Cardiac fibroblast (primary cell): ENCODE measurements around the gene COA1.

ENCODE experiments used
- DNase-seq, 2 donors: peaks; one replicate each; pipeline versions ENCODE4 v3.0.0 to v3.0.0-alpha.2; 2010; ENCODE audit warnings: low read depth in 2 of 2
- H3K4me3 ChIP-seq, 2 donors: replicated peaks in 1 of 2; 1 replicate in 1 of 2; 2 replicates in 1 of 2; pipeline ENCODE4 v1.5.1; 2011; ENCODE audit warnings: low read depth in 2 of 2, low read length in 2 of 2, mild to moderate bottlenecking in 2 of 2, moderate library complexity in 1 of 2
- TF ChIP-seq, protein P1 (sequence below): IDR thresholded peaks from one replicate; pipeline ENCODE4 v1.5.1; 2011; ENCODE audit warnings: low read depth, mild to moderate bottlenecking, low read length, inconsistent platforms

The COA1 gene

DNA sequence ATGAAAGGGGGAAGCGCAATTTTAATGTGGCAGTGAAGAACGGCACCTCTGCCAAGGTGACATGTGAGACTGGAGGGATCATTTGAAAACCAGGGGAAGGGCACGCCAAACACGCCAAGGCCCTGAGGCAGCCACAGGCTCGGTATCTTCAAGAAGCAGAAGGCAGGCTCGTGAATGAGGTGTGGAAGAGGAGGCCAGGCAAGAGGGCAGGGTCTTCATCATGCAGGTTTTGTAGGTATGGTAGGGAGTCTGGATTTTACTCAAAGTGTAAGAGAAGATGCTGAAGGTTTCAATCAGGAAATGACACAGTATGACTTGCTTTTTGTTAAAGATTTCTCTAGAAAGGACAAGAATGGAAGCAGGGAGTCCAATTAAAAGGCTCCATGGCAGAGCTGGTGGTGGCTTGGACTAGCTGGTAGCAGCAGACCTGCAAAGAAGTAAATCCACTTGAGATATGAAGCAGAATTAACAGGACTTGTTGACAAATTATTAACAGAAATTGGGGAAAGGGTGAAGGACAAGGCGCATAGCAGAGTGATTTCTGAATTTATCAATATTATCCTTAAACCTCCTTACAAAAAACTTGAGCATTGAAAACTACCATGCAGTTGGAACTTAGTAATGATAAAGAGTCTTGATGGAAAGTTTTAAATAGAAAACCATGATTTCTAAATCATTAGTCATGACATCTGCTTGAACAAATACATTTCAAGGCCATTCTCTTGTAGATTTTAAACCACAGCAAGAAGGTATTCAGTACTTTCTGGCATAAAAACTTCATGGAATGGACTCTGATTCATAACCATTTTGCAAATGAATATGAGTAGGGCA lies 70.4 kb downstream of the COA1 start:
- TF ChIP-seq, protein P1, sequence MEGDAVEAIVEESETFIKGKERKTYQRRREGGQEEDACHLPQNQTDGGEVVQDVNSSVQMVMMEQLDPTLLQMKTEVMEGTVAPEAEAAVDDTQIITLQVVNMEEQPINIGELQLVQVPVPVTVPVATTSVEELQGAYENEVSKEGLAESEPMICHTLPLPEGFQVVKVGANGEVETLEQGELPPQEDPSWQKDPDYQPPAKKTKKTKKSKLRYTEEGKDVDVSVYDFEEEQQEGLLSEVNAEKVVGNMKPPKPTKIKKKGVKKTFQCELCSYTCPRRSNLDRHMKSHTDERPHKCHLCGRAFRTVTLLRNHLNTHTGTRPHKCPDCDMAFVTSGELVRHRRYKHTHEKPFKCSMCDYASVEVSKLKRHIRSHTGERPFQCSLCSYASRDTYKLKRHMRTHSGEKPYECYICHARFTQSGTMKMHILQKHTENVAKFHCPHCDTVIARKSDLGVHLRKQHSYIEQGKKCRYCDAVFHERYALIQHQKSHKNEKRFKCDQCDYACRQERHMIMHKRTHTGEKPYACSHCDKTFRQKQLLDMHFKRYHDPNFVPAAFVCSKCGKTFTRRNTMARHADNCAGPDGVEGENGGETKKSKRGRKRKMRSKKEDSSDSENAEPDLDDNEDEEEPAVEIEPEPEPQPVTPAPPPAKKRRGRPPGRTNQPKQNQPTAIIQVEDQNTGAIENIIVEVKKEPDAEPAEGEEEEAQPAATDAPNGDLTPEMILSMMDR, result no peak
- no peak overlapping the region for H3K4me3 ChIP-seq
- peak; percentile 80 to 92 for DNase-seq

DNA sequence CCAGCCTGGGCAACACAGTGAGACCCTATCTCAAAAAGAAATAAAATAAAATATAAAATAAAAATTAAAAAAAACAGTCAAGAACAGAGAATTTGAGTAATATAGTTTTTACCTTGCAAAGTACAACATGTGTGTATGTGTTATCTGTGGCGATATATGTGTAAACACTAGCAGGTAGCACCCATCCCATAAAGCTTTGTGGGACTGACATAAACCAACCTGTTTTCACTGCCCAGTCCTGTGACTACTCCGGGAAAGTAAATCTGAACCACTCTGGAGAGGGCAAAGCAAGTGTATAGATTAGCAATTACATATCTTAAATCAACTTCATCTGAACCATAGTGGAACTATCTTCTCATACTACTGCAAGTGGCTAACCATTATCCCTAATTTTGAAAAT lies 72.3 kb downstream of the COA1 start:
- DNase-seq, result no peak
- H3K4me3 ChIP-seq, result no peak overlapping the region
- TF ChIP-seq, protein P1, result no peak

DNA sequence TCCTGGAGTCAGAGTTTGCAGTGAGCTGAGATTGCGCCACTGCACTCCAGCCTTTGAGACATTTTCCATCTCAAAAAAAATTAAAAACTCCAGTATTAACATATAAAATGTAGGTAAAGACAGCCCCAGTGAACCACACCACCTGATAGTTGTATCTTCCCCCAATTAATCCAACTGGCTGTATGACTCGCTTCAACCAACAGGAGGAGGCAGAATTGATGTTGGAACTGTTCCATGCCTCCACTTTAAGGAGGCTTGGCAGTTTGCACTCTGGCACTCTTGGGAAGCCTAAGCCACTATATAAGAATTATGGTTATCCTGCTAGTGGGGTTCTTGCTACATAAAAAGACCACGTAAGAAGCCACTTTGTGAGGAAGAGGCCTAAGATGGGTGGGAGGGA lies 73.7 kb downstream of the COA1 start:
- no peak overlapping the region for H3K4me3 ChIP-seq
- TF ChIP-seq, protein P1, result no peak
- no peak for DNase-seq

DNA sequence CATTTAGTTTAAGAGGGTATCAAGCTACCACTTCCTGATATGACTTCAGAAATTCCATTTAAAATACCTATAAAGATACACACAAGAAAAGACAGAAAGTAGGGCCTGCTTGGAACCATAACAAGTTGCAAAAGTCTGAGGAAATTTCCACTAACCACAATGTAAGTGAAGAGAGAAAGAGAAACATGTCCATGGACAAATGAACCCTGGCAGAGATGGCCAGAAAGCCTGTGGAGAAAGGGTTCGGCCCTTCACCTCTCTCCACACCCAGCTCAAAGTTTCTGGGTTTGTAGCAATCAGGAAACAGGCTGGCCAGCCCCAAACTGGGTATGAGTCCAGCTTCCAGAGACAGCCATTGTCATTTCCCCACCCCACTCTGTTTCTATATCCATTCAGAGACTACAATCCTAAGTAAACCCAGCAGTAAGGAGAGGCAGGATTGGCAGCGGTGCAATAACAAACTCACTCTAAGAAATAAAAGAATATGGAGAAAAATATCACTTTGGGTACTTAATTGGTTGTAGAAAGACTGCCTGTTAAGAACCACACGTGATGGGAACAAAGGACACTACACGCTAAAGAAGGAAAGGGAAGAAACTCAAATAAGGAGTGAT lies 75.3 kb downstream of the COA1 start:
- H3K4me3 ChIP-seq, result no peak overlapping the region
- no peak for DNase-seq
- TF ChIP-seq, protein P1, result no peak

DNA sequence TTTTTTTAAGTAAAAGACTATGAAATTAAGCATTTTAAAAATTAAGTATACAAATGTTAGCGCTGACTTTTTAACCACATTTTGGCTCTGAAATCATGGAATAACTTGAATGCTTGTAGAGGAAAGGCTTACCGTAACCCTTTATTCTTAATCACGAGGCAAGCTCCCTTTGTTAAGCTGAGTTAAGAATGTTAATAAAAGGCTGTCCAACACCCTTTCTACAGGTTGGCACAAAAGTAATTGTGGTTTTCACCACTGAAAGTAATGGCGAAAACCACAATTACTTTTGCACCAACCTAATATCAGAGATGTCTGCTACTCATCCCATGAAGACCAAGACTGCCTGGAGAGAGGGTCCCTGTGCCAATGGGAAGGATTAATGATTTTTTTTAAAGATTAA lies 75.9 kb downstream of the COA1 start:
- no peak for DNase-seq
- TF ChIP-seq, protein P1, result no peak
- no peak overlapping the region for H3K4me3 ChIP-seq

DNA sequence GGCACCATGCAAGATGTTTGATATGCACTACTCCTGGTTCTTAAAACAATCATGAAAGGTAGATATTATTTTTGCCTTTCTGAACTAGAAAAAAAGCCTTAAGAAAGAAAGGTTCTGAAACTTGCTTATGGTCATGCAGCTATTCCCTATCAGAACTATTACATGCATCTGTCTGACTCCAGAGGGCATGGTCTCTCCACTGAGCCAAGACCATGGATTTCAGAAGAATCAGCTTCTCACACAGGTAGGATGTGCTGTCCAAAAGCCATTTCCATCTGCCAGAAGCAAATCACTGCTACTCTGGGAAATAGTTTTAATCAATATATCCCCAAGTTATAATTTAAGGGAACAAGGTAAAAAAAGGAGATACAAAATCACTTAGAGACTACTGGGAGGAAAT lies 77.0 kb downstream of the COA1 start:
- TF ChIP-seq, protein P1, result no peak
- H3K4me3 ChIP-seq, result no peak overlapping the region
- no peak for DNase-seq
